Myometrial cell (primary cell): Measurements from ENCODE around the gene SLC49A4. TPM values are rescaled to one million over a fixed set of nuclear protein-coding genes. Genes with fewer than 3 reads are reported as not detected.

Experiments
- total RNA-seq: library from RNA; depleted of rRNA; stranded (reverse); fragments of >200 nt; gene quantifications from 2 replicates; pipeline ENCODE4 v1.2.3, GENCODE V29; 2015

The SLC49A4 gene
- 11.0 and 11.2 TPM in 2 replicates for total RNA-seq

GRCh38 chr3:122794779-122795673 is at the start of gene SLC49A4:
Gene SLC49A4 (plus strand): TSS chr3:122795069. CDS start chr3:122795193, 124 bp downstream.

GRCh38 chr3:122793568-122794416 is 1.1 kb upstream of the SLC49A4 start, which contains the start of gene HSPBAP1:
Gene HSPBAP1 (minus strand): TSS chr3:122793831. CDS start chr3:122793680, 151 bp downstream.

Other genes starting within 250 kb of the SLC49A4 start
- gene PARP9, start 230.8 kb upstream of the SLC49A4 start, total RNA-seq, result 14.0 and 22.8 TPM in 2 replicates
- gene DTX3L, start 230.7 kb upstream of the SLC49A4 start, total RNA-seq, result 12.4 and 15.4 TPM in 2 replicates
- gene PARP15, start 217.4 kb upstream of the SLC49A4 start, total RNA-seq, result not detected in 2 replicates
- gene PARP14, start 114.2 kb upstream of the SLC49A4 start, total RNA-seq, result 19.0 and 23.2 TPM in 2 replicates
- 4.0 and 9.0 TPM in 2 replicates for gene HSPBAP1, start 1.2 kb upstream of the SLC49A4 start, total RNA-seq
- gene SEMA5B, start 232.7 kb downstream of the SLC49A4 start, total RNA-seq, result under 0.01 TPM in 1 of 2 replicates, not detected in the other